ENCODE measurements around the gene UQCR10. TPM values are rescaled to one million over a fixed set of nuclear protein-coding genes. Genes with fewer than 3 reads are reported as not detected.

Gene UQCR10
- total RNA-seq, 1 donor from 2014 or later = 80.3 TPM

DNA sequence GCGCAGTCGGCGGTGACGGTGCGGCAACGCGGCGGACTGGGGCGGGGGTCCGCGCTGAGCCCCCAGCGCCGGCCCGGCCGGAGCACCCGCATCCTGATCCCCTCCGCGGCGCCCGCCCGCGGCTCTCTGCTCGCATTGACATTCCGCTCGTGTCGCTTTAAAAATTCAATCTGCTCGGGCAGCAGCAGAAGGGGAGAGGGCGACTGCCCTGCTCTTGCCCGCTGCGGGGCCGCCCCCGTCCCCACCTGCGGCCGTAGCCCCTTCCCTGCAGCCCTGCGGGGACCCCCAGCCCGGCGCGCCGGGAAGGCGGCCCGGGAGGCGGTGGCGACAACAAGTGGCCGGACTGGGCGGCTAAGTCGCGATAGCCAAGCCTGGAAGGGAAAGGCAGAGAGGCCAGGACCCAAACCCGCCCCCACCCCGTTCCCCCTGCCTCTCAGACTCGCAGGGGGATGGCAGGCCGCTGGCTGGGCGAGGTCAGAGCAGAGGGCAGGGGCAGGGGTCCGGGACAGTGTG lies 46.3 kb upstream of the UQCR10 start:
- TF ChIP-seq, protein P1, sequence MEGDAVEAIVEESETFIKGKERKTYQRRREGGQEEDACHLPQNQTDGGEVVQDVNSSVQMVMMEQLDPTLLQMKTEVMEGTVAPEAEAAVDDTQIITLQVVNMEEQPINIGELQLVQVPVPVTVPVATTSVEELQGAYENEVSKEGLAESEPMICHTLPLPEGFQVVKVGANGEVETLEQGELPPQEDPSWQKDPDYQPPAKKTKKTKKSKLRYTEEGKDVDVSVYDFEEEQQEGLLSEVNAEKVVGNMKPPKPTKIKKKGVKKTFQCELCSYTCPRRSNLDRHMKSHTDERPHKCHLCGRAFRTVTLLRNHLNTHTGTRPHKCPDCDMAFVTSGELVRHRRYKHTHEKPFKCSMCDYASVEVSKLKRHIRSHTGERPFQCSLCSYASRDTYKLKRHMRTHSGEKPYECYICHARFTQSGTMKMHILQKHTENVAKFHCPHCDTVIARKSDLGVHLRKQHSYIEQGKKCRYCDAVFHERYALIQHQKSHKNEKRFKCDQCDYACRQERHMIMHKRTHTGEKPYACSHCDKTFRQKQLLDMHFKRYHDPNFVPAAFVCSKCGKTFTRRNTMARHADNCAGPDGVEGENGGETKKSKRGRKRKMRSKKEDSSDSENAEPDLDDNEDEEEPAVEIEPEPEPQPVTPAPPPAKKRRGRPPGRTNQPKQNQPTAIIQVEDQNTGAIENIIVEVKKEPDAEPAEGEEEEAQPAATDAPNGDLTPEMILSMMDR (IDR thresholded peaks at IDR 0.05) = no peak
- no peak for DNase-seq
- Histone ChIP-seq H3K27me3 (ENCODE audit: low read depth) (peaks cover 58% of the 10 kb centered on the region), H3K36me3 (no peaks in the 10 kb centered on the region), H3K27ac (no peak overlapping the region), H3K9me3 (no peaks in the 10 kb centered on the region), H3K4me1 (peaks cover 3% of the 10 kb centered on the region), H3K4me3 (no peak overlapping the region)
- intact Hi-C loops (cut with DNase I) = no loop called here
- no peak for ATAC-seq

DNA sequence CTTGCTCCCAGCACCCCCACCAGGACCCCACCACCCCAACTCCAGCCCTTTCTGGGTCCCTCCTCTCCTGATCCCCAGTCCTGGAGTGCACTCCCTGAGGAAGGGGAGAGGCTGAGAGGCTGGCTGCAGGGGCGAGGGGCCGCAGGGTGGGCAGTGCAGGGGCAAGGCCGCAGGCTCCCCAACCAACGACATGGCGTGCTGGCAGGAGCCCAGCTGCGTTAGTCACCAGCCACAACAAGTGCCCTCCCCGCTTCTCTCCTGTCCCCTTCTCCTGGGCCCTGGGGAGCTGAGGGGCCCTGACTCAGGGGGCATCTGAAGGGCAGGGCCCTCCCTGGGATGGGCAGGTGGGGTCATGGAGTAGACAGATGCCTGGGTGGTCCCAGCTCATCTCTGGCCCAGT lies 45.0 kb upstream of the UQCR10 start:
- H3K4me1 ChIP-seq = peaks cover 3% of the 10 kb centered on the region
- TF ChIP-seq, protein P1 (IDR thresholded peaks at IDR 0.05) = no peak
- peaks cover 52% of the 10 kb centered on the region for H3K27me3 ChIP-seq (ENCODE audit: low read depth)
- ATAC-seq = no peak
- H3K27ac ChIP-seq = no peak overlapping the region
- no peaks in the 10 kb centered on the region for H3K9me3 ChIP-seq
- no peak for DNase-seq
- intact Hi-C loops (cut with DNase I) = no loop called here
- no peak overlapping the region for H3K4me3 ChIP-seq
- no peaks in the 10 kb centered on the region for H3K36me3 ChIP-seq

DNA sequence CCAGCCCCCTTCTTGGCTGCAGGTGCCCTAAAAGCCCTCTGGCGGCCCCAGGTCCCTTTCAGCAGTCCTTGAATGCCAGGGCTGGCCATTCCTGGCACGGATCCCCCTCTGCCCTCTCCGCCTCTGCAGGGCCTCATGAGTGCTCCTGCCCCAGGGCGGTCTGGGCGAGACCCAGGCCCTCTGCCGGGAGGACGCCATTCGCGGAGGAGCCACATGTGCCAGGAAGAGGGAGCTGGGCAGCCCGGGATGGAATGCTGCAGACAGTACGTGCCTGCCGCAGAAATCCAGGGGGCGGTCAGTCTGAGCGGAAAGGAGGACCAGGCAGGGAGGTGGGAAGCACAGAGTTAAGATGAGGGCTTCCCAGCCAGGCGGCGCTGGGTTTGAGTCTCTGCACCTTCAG lies 44.6 kb upstream of the UQCR10 start:
- Histone ChIP-seq H3K4me1 (peaks cover 3% of the 10 kb centered on the region), H3K36me3 (no peaks in the 10 kb centered on the region), H3K27me3 (ENCODE audit: low read depth) (peaks cover 50% of the 10 kb centered on the region), H3K27ac (no peak overlapping the region), H3K4me3 (no peak overlapping the region), H3K9me3 (no peaks in the 10 kb centered on the region)
- ATAC-seq = no peak
- DNase-seq = no peak
- TF ChIP-seq, protein P1 (IDR thresholded peaks at IDR 0.05) = no peak
- intact Hi-C loops (cut with DNase I) = no loop called here

DNA sequence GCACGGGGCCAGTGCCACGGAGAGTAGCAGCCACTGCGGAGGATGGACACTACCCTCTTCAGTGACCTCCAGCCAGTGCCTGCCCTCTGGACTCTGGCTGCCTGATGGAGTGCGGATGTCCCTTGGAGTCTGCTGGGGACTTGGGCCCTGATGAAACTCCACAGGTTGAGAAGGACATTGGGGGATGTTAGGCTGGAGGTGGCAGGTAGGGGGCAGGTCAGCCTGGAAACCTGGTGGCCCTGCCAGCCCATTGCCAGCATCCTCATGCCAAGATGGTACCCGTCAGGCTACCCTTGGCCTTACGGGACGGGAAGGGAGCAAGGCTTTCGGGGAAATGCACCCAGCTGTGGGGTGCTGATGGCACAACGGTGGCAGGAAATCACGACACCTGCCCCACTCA lies 43.4 kb upstream of the UQCR10 start:
- DNase-seq = no peak

DNA sequence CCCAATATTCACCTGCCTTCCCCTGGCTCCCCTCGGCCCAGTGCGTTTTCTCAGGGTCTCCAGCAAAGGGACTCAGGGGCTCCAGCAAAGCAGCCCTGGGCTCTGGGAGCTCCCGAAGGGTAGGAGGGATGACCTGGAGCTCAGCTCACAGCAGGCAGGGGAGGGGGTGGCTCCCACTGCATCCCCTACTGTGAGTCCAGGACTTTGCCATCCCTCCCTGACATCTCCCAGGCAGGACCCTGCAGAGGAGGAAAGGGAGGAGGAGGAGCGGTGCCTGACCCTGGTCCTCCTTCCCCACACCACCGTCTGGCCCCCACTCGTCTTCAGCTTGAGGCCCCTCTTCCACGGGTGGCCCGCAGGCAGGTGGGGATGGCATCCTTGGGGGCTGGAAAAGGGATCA lies 42.3 kb upstream of the UQCR10 start:
- Histone ChIP-seq H3K27ac (no peak overlapping the region), H3K9me3 (no peaks in the 10 kb centered on the region), H3K4me1 (peaks cover 3% of the 10 kb centered on the region), H3K27me3 (ENCODE audit: low read depth) (peaks cover 28% of the 10 kb centered on the region), H3K4me3 (no peak overlapping the region), H3K36me3 (no peaks in the 10 kb centered on the region)
- TF ChIP-seq, protein P1 (IDR thresholded peaks at IDR 0.05) = no peak
- intact Hi-C loops (cut with DNase I) = no loop called here
- ATAC-seq (no peak), DNase-seq (no peak)

More for the DNA sequence above, 43.4 kb upstream of the UQCR10 start:
- H3K4me3 ChIP-seq = no peak overlapping the region
- peaks cover 3% of the 10 kb centered on the region for H3K4me1 ChIP-seq
- H3K27me3 ChIP-seq (ENCODE audit: low read depth) = peaks cover 38% of the 10 kb centered on the region
- no peak overlapping the region for H3K27ac ChIP-seq
- TF ChIP-seq, protein P1 (IDR thresholded peaks at IDR 0.05) = no peak
- no peaks in the 10 kb centered on the region for H3K9me3 ChIP-seq
- intact Hi-C loops (cut with DNase I) = no loop called here
- no peak for ATAC-seq
- H3K36me3 ChIP-seq = no peaks in the 10 kb centered on the region

DNA sequence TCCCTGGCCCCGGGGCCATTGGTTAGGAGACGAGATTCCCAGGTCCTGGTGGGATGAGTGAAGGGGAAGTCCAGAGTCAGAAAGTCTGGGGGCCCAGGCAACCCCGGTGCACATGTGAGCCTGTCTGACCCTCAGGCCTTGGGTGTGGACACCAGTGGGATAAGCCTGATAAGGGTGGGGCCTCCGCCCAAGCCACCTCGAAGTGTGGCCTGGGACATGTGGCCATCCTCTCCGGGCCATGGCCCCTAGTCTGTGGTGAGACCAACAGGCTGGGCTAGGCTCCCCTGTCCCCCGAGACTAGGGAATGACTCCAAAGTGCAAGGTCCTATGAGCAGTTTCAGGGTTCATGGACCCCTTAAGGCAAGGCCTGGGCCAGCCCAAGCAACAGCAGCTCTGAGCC lies 41.1 kb upstream of the UQCR10 start:
- no peaks in the 10 kb centered on the region for H3K4me1 ChIP-seq
- no peak overlapping the region for H3K27ac ChIP-seq
- peaks cover 7% of the 10 kb centered on the region for H3K36me3 ChIP-seq
- DNase-seq (no peak), ATAC-seq (no peak)
- TF ChIP-seq, protein P1 (IDR thresholded peaks at IDR 0.05) = no peak
- intact Hi-C loops (cut with DNase I) = no loop called here
- H3K9me3 ChIP-seq = no peaks in the 10 kb centered on the region
- H3K27me3 ChIP-seq (ENCODE audit: low read depth) = peaks cover 19% of the 10 kb centered on the region
- no peak overlapping the region for H3K4me3 ChIP-seq

Measured in lower lobe of right lung (tissue), 2 donors.